ENCODE data around the gene RBM33. TPM values are rescaled to one million over a fixed set of nuclear protein-coding genes. Genes with fewer than 3 reads are reported as not detected.

RBM33 gene
- total RNA-seq, 1 donor from 2014 or later: 50.5 TPM

GRCh38 chr7:155811895-155812761 lies 167.7 kb downstream of the RBM33 start, which contains the start of gene SHH:
Gene SHH (minus strand): TSS chr7:155812463. CDS start chr7:155812122, 341 bp downstream.
- peaks cover 61% of the 10 kb centered on the region for H3K27me3 ChIP-seq (ENCODE audit: insufficient read depth, low read length)

GRCh38 chr7:155813125-155813524 lies 168.7 kb downstream of the RBM33 start:
- peaks cover 56% of the 10 kb centered on the region for H3K27me3 ChIP-seq (ENCODE audit: insufficient read depth, low read length)
- H3K4me1 ChIP-seq (ENCODE audit: insufficient read depth, low read length): peaks cover 13% of the 10 kb centered on the region
- Mint-ChIP-seq H3K9me3 (ENCODE audit: unreplicated experiment) (no peaks in the 10 kb centered on the region), H3K27ac (ENCODE audit: unreplicated experiment) (no peak overlapping the region), H3K27me3 (ENCODE audit: low read depth, unreplicated experiment) (peaks cover 63% of the 10 kb centered on the region), H3K4me3 (ENCODE audit: unreplicated experiment) (no peak overlapping the region), H3K36me3 (ENCODE audit: low read depth, unreplicated experiment) (peaks cover 3% of the 10 kb centered on the region), H3K4me1 (ENCODE audit: low read depth, unreplicated experiment) (peaks cover 11% of the 10 kb centered on the region)
- TF ChIP-seq EZH2 (IDR thresholded peaks at IDR 0.05; ENCODE audit: insufficient read depth, low read length): no peak
- no peak for TF ChIP-seq CTCF (IDR thresholded peaks at IDR 0.05; ENCODE audit: insufficient read depth, low read depth, low read length)
- no peak overlapping the region for H2AFZ ChIP-seq (ENCODE audit: low read depth, low read length)
- peaks cover 3% of the 10 kb centered on the region for H3K9me3 ChIP-seq (ENCODE audit: insufficient read depth, low read depth, low read length)
- FAIRE-seq (no peak), DNase-seq (ENCODE audit: low read depth) (no peak)
- no peaks in the 10 kb centered on the region for H3K79me2 ChIP-seq (ENCODE audit: insufficient read depth, low read length)
- H3K27ac ChIP-seq (ENCODE audit: low read depth, low read length): no peak overlapping the region
- H3K4me3 ChIP-seq (ENCODE audit: insufficient read depth, low read depth, low read length): no peak overlapping the region
- peaks cover 11% of the 10 kb centered on the region for H4K20me1 ChIP-seq (ENCODE audit: insufficient read depth, low read length)
- H3K36me3 ChIP-seq (ENCODE audit: insufficient read depth, low read length): no peaks in the 10 kb centered on the region
- no peak overlapping the region for H3K9ac ChIP-seq (ENCODE audit: low read length)
- H3K4me2 ChIP-seq (ENCODE audit: low read length): no peak overlapping the region

More at GRCh38 chr7:155811895-155812761, 167.7 kb downstream of the RBM33 start, which contains the start of gene SHH:
- H3K4me1 ChIP-seq (ENCODE audit: insufficient read depth, low read length): peaks cover 13% of the 10 kb centered on the region
- DNase-seq (ENCODE audit: low read depth): no peak
- no peak for FAIRE-seq
- Mint-ChIP-seq H3K36me3 (ENCODE audit: low read depth, unreplicated experiment) (peaks cover 3% of the 10 kb centered on the region), H3K27me3 (ENCODE audit: low read depth, unreplicated experiment) (peaks cover 67% of the 10 kb centered on the region), H3K27ac (ENCODE audit: unreplicated experiment) (no peak within 1 kb of the TSS), H3K4me3 (ENCODE audit: unreplicated experiment) (peak within 1 kb of the TSS; percentile 84), H3K4me1 (ENCODE audit: low read depth, unreplicated experiment) (peaks cover 11% of the 10 kb centered on the region), H3K9me3 (ENCODE audit: unreplicated experiment) (peaks cover 3% of the 10 kb centered on the region)
- no peaks in the 10 kb centered on the region for H3K79me2 ChIP-seq (ENCODE audit: insufficient read depth, low read length)
- H4K20me1 ChIP-seq (ENCODE audit: insufficient read depth, low read length): peaks cover 11% of the 10 kb centered on the region
- no peak within 1 kb of the TSS for H3K27ac ChIP-seq (ENCODE audit: low read depth, low read length)
- H2AFZ ChIP-seq (ENCODE audit: low read depth, low read length): peak within 1 kb of the TSS; percentile 34
- no peak within 1 kb of the TSS for H3K9ac ChIP-seq (ENCODE audit: low read length)
- H3K9me3 ChIP-seq (ENCODE audit: insufficient read depth, low read depth, low read length): no peaks in the 10 kb centered on the region
- TF ChIP-seq CTCF (IDR thresholded peaks at IDR 0.05; ENCODE audit: insufficient read depth, low read depth, low read length) (no peak), EZH2 (IDR thresholded peaks at IDR 0.05; ENCODE audit: insufficient read depth, low read length) (peak; percentile 62)
- peak within 1 kb of the TSS; percentile 29 for H3K4me3 ChIP-seq (ENCODE audit: insufficient read depth, low read depth, low read length)
- H3K36me3 ChIP-seq (ENCODE audit: insufficient read depth, low read length): no peaks in the 10 kb centered on the region
- peak within 1 kb of the TSS; percentile 82 for H3K4me2 ChIP-seq (ENCODE audit: low read length)
